ENCODE measurements around the gene TMEM151B.

TMEM151B gene

GRCh38 chr6:44250718-44251123, 19.5 kb upstream of the TMEM151B start:
- DNase-seq (ENCODE audit: low read depth, low spot score) = no peak

DNA sequence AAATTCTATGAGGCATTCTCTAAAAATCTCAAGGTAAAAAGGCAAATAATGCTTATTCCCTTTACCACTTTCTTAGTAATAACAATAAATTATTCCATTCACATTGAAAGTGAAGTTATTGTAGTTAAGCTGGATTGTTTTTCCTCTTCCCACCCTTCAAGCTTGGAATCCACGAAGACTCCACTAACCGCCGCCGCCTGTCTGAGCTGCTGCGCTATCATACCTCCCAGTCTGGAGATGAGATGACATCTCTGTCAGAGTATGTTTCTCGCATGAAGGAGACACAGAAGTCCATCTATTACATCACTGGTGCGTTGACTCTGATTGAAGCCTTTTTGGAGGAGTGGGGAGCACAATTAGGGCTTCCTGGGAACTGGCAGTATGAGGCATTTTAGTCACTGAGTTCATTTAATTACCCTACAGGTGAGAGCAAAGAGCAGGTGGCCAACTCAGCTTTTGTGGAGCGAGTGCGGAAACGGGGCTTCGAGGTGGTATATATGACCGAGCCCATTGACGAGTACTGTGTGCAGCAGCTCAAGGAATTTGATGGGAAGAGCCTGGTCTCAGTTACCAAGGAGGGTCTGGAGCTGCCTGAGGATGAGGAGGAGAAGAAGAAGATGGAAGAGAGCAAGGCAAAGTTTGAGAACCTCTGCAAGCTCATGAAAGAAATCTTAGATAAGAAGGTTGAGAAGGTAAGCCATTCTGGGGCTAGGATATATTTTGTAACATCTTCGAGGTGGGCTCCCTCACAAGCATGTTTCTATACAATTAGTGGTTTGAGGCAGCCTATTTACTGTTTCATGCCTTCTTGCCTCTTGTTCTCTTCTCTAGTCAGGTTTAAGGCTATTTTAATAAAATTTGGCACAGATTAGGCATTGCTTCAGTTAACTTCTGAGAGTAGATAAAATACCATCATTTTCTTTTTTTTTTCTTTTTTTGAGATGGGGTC, 18.4 kb upstream of the TMEM151B start:
- no peak for DNase-seq (ENCODE audit: low read depth, low spot score)

- no peak for DNase-seq (ENCODE audit: low read depth, low spot score)
Measured at GRCh38 chr6:44253307-44254101, 16.7 kb upstream of the TMEM151B start.

- no peak for DNase-seq (ENCODE audit: low read depth, low spot score)
Measured at GRCh38 chr6:44254191-44255104, 15.8 kb upstream of the TMEM151B start.

DNA sequence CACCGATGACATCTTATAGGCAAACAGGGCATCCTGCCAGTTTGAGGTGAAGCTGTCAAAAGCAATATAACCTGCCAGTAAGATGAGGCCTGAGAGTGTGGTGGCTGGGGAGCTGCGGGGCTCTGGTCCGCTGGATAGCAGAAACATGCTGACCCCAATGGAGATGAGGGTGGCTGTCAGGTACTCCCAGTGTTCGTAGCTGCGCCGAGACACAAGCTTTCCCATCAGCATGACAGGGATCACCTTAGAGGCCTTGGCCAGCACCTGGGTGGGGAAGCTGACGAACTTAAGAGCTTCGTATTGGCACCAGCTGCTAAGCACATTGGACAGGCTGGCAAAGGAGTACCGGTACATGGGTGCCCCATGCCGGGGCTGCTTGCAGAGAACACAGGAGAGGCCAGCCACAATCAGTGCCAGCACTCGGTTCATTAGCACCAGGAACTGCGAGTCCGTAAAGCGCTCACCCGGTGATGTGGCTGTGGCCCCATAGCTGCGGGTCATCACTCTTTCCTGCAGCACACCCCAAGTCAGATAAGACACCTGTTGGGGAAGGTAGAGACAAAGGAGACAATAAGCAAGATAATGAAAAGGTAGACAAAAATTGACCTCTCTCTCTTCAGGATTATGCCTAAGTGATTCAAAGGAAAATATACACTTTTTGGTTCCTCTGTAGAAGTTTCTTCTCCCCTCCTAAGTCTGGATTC, 15.0 kb upstream of the TMEM151B start:
- DNase-seq (ENCODE audit: low read depth, low spot score) = no peak

GRCh38 chr6:44255871-44256774, 14.1 kb upstream of the TMEM151B start:
- DNase-seq (ENCODE audit: low read depth, low spot score) = no peak

- no peak for DNase-seq (ENCODE audit: low read depth, low spot score)
Measured at GRCh38 chr6:44256775-44257024, 13.6 kb upstream of the TMEM151B start.

- DNase-seq (ENCODE audit: low read depth, low spot score) = no peak
Measured at GRCh38 chr6:44257025-44257752, 13.1 kb upstream of the TMEM151B start, which contains the start of gene SLC35B2. SLC35B2 (minus strand) TSS chr6:44257528; CDS start chr6:44257410, 118 bp downstream.

- DNase-seq (ENCODE audit: low read depth, low spot score) = no peak
Measured at GRCh38 chr6:44257753-44258324, 12.4 kb upstream of the TMEM151B start.

DNA sequence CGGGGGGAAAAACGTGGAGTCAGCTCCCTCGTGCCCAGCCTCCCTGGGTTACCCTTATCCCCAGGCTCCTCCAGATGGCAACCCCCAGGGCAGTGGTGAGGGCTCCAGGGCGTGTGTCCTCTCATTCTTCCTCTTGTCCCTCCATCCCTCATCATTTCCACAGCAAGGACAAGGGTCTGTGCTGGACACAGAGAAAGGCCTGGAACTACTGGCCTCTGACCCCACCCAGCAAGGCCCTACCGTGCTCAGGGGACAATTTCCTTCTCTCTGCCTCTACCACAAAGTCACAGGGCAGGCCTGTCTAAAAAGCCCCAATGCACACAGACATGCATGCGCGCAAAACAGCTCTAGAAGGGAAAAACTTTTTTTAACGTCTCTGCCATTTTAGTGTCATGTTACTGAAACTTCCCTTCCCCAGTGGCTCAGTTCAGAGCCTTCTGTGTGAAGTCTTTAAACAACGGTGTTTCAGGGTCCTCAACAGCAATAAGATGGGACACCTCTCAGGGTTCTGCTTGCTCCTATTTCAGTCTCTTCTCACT, 11.9 kb upstream of the TMEM151B start:
- no peak for DNase-seq (ENCODE audit: low read depth, low spot score)

GRCh38 chr6:44258921-44259320, 11.3 kb upstream of the TMEM151B start:
- no peak for DNase-seq (ENCODE audit: low read depth, low spot score)

- no peak for DNase-seq (ENCODE audit: low read depth, low spot score)
Measured at GRCh38 chr6:44260011-44260410, 10.2 kb upstream of the TMEM151B start.

DNA sequence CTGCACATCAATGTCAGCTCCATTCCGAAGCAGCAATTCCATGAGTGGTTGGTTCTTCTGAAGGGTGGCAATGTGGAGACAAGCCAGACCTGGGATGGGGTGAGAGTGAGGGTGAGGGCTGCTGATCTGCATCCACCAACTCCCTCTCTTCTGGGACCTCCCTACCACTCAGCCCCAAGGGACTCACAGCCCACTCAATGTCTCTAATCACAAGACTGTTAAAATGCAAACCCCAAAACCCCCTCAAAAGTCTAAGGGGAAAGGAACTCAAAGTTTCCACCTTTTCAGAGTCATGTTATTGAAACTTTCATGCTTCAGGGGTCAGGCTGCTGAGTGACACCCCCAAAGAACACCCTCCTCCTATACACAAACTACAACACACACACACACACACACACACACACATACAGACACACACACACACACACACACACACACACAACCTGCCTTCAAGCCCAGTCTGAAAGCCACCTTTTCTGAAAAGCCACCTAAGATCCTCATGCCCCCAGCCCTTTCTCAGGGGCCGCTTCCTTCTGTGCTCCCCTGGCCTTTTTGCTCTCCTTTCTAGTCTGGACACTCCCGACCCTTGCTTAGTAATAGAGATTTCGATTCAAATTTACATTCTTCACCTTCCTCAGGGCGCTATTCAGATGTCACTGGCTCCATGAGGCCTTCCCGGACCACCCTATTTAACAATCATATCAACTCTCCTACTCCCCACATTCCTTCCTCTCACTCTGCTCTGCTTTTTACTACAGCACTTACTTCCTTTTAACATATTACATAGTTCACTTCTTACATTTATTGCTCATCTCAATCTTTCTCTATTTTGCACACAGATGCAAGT, 9.6 kb upstream of the TMEM151B start:
- DNase-seq (ENCODE audit: low read depth, low spot score) = no peak

DNA sequence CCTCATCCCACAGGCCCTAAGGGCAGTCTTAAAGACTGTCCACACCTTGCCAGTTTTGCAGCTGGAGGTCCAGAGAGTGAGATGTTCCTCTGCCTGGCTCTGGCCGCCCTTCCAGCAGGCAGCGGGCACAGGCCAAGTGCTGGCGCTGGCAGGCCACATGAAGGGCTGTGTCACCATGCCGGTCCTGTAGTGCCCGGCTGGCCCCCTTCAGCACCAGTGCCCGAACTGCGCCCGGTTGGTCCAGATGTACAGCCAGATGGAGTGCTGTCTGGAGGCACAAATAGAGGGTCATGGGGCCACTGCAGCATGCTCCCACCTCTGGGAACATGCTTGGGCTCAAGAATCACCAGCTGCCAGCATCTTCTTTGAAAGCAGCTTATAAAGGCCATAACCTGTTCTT, 8.7 kb upstream of the TMEM151B start:
- DNase-seq (ENCODE audit: low read depth, low spot score) = no peak

DNA sequence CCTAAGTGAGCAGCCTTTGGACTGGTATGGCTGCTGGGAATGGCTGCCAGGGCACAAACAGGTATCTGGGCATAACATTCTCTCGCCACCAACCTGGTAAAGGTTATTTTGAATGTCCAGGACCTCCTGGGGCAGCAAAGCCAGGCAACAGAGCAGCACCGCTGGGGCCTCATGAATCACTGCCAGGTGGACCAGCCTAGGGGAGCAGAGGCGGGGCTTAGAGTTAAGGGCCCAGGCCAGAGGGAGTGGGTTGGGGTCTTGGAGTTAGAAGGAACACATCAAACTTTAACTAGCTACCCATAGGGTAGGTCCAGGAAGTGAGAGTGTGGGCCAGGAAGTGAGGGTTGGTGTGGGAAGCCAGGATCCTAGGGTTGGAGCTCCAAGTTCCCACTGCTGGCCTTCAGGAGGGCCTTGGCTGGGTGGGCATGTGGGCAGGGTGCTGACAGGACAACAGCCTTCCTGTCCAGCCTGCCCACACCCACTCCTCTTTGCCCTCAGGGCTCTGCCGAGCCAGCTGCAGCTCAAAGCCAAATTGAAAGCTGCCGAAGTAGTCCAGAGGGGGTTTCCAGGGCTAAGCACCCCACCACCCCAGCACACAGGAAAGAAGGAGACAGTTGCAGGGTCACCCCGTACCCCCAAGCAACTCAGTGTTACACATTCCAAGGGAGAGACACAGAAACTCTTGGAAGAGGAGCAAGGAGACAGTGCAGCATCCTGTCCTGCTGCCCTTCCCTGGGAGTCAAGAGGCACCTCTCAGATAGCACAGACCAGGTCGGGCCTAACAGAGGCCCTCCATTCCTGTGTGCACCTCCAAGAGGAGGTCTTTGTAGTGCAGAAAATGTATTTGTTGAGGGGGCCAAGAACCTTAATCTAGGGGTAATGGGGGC, 7.5 kb upstream of the TMEM151B start:
- DNase-seq (ENCODE audit: low read depth, low spot score) = no peak

DNA sequence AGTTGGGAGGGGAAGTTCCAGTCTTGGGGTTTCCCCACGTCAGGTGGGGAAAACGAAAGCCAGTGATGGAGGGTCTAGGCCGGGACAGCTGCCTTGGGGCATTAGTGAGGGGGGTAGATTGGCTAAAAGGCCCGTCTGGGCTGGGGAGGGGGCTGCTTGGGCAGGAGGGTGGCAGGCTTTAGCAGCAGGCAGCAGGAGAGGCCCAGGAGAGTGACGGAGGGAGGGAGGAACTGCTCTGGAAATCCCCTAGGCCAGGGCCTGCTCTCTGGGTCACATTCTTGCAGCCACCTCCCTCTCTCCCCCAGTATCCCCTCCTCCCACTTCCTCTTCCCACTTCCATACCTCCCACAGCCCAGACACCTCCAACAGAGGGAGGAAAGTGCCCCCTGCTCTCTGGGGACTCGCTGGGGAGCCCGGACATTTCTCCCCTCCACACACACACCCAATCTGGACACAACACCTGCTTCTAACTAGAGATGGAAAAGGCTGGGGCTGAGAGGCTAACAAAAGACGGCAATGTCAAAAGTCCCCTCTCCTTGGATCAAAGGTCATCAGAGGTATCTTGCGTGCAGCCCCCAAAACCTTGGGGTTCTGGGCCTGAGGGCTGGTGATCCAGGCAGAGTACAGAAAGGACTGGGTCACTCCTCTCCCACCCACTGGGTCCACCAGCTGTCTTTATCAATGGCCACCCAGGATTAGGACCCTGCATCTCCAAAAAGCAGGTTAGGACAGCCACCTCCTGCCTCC, 6.7 kb upstream of the TMEM151B start:
- DNase-seq (ENCODE audit: low read depth, low spot score) = no peak

All from smooth muscle cell of the brain vasculature (primary cell).